Activated T-cell treated with anti-CD3 and anti-CD28 coated beads, Interleukin-2, amount 50 U/mL, for 4 hours (primary cell): ENCODE data around the gene SWAP70. TPM values are rescaled to one million over a fixed set of nuclear protein-coding genes. Genes with fewer than 3 reads are reported as not detected.
A peak's percentile ranks its signal among the peaks of the same experiment; 100 is the strongest.

Source experiments
- ATAC-seq, 2 donors: fragments of 200-7000 bp; cut with Tn5 transposase; one replicate each; pipeline ENCODE4 v1.10.0; 2021
- DNase-seq: peaks from one replicate; pipeline ENCODE4 v3.0.0-alpha.2; 2020
- H3K27me3 Mint-ChIP-seq: one replicate; pipeline ENCODE4 v1.8.0; 2021; ENCODE audit warnings: low read depth, mixed read lengths
- H3K36me3 Mint-ChIP-seq: one replicate; pipeline ENCODE4 v1.8.0; 2022; ENCODE audit warnings: mixed read lengths; ENCODE audit not compliant: insufficient read depth
- H3K4me1 Mint-ChIP-seq: one replicate; pipeline ENCODE4 v1.8.0; 2021; ENCODE audit warnings: low read depth, mixed read lengths
- H3K4me3 Mint-ChIP-seq: one replicate; pipeline ENCODE4 v1.8.0; 2021; ENCODE audit warnings: mild to moderate bottlenecking, moderate library complexity, mixed read lengths
- H3K9me3 Mint-ChIP-seq: one replicate; pipeline ENCODE4 v1.8.0; 2021; ENCODE audit warnings: mixed read lengths
- total RNA-seq, 3 donors: library from RNA; stranded (reverse); gene quantifications; one replicate each; pipeline ENCODE4 v1.2.1, GENCODE V29; 2021

The SWAP70 gene
- total RNA-seq, 3 donors from 2014 or later: 4.6 to 10.0 (median 6.8) TPM

- no peaks in the 10 kb centered on the region for H3K9me3 Mint-ChIP-seq
- H3K36me3 Mint-ChIP-seq: no peaks in the 10 kb centered on the region
- no peaks in the 10 kb centered on the region for H3K27me3 Mint-ChIP-seq
- no peak overlapping the region for H3K4me3 Mint-ChIP-seq
- peak; percentile 29 for DNase-seq
- H3K4me1 Mint-ChIP-seq: peaks cover 11% of the 10 kb centered on the region
- peak; percentile 93 to 97 for ATAC-seq
Measured at GRCh38 chr11:9748361-9748970, 84.6 kb downstream of the SWAP70 start.

GRCh38 chr11:9750551-9750950 is 86.7 kb downstream of the SWAP70 start:
- DNase-seq (no peak), ATAC-seq (no peak)
- Mint-ChIP-seq H3K36me3 (no peaks in the 10 kb centered on the region), H3K4me1 (peaks cover 11% of the 10 kb centered on the region), H3K27me3 (no peaks in the 10 kb centered on the region), H3K4me3 (no peak overlapping the region), H3K9me3 (no peaks in the 10 kb centered on the region)

GRCh38 chr11:9752091-9752490 is 88.2 kb downstream of the SWAP70 start:
- Mint-ChIP-seq H3K4me1 (peaks cover 23% of the 10 kb centered on the region), H3K36me3 (no peaks in the 10 kb centered on the region), H3K4me3 (no peak overlapping the region), H3K27me3 (no peaks in the 10 kb centered on the region), H3K9me3 (no peaks in the 10 kb centered on the region)
- no peak for DNase-seq
- no peak for ATAC-seq

- DNase-seq (no peak), ATAC-seq (no peak)
- Mint-ChIP-seq H3K27me3 (no peaks in the 10 kb centered on the region), H3K36me3 (no peaks in the 10 kb centered on the region), H3K4me1 (peaks cover 31% of the 10 kb centered on the region), H3K4me3 (no peak overlapping the region), H3K9me3 (no peaks in the 10 kb centered on the region)
Measured at GRCh38 chr11:9753021-9753420, 89.1 kb downstream of the SWAP70 start.

- Mint-ChIP-seq H3K9me3 (no peaks in the 10 kb centered on the region), H3K4me1 (peaks cover 28% of the 10 kb centered on the region), H3K27me3 (no peaks in the 10 kb centered on the region), H3K4me3 (no peak overlapping the region), H3K36me3 (no peaks in the 10 kb centered on the region)
- DNase-seq (no peak), ATAC-seq (no peak)
Measured at GRCh38 chr11:9754010-9754471, 90.2 kb downstream of the SWAP70 start.

GRCh38 chr11:9755561-9756185 is 91.8 kb downstream of the SWAP70 start:
- Mint-ChIP-seq H3K27me3 (no peaks in the 10 kb centered on the region), H3K9me3 (no peaks in the 10 kb centered on the region), H3K4me1 (peaks cover 42% of the 10 kb centered on the region), H3K4me3 (no peak overlapping the region), H3K36me3 (no peaks in the 10 kb centered on the region)
- DNase-seq (no peak), ATAC-seq (no peak)

- no peaks in the 10 kb centered on the region for H3K27me3 Mint-ChIP-seq
- ATAC-seq (no peak), DNase-seq (no peak)
- H3K36me3 Mint-ChIP-seq: no peaks in the 10 kb centered on the region
- H3K4me1 Mint-ChIP-seq: peaks cover 42% of the 10 kb centered on the region
- H3K9me3 Mint-ChIP-seq: no peaks in the 10 kb centered on the region
- H3K4me3 Mint-ChIP-seq: no peak overlapping the region
Measured at GRCh38 chr11:9756461-9756860, 92.6 kb downstream of the SWAP70 start.

GRCh38 chr11:9756878-9757277 is 93.0 kb downstream of the SWAP70 start:
- Mint-ChIP-seq H3K4me3 (no peak overlapping the region), H3K9me3 (no peaks in the 10 kb centered on the region), H3K36me3 (no peaks in the 10 kb centered on the region), H3K4me1 (peaks cover 45% of the 10 kb centered on the region), H3K27me3 (no peaks in the 10 kb centered on the region)
- DNase-seq: no peak
- no peak for ATAC-seq

- Mint-ChIP-seq H3K4me1 (peaks cover 47% of the 10 kb centered on the region), H3K27me3 (no peaks in the 10 kb centered on the region)
Measured at GRCh38 chr11:9757809-9758636, 94.1 kb downstream of the SWAP70 start.

GRCh38 chr11:9758637-9759518 is 95.0 kb downstream of the SWAP70 start:
- Mint-ChIP-seq H3K27me3 (no peaks in the 10 kb centered on the region), H3K4me3 (peak overlapping the region; percentile 85), H3K36me3 (no peaks in the 10 kb centered on the region), H3K9me3 (no peaks in the 10 kb centered on the region), H3K4me1 (peaks cover 44% of the 10 kb centered on the region)
- DNase-seq: peak; percentile 50
- ATAC-seq: peak; percentile 32 to 38

More at GRCh38 chr11:9757809-9758636, 94.1 kb downstream of the SWAP70 start:
- H3K4me3 Mint-ChIP-seq: peak overlapping the region; percentile 80
- no peaks in the 10 kb centered on the region for H3K36me3 Mint-ChIP-seq
- no peaks in the 10 kb centered on the region for H3K9me3 Mint-ChIP-seq
- ATAC-seq: peak; percentile 56 to 63
- DNase-seq: peak; percentile 93

GRCh38 chr11:9759519-9760192 is 95.8 kb downstream of the SWAP70 start:
- Mint-ChIP-seq H3K4me1 (peaks cover 47% of the 10 kb centered on the region), H3K36me3 (peaks cover 3% of the 10 kb centered on the region), H3K27me3 (no peaks in the 10 kb centered on the region), H3K4me3 (peak overlapping the region; percentile 85), H3K9me3 (no peaks in the 10 kb centered on the region)
- ATAC-seq (peak; percentile 88), DNase-seq (peak; percentile 91)

- Mint-ChIP-seq H3K4me1 (peaks cover 47% of the 10 kb centered on the region), H3K9me3 (no peaks in the 10 kb centered on the region)
- DNase-seq: no peak
Measured at GRCh38 chr11:9760193-9760575, 96.3 kb downstream of the SWAP70 start.

GRCh38 chr11:9761441-9761945 is 97.6 kb downstream of the SWAP70 start:
- H3K4me3 Mint-ChIP-seq: no peak overlapping the region
- H3K4me1 Mint-ChIP-seq: peaks cover 39% of the 10 kb centered on the region
- H3K27me3 Mint-ChIP-seq: no peaks in the 10 kb centered on the region
- no peaks in the 10 kb centered on the region for H3K9me3 Mint-ChIP-seq
- peaks cover 5% of the 10 kb centered on the region for H3K36me3 Mint-ChIP-seq
- ATAC-seq (no peak), DNase-seq (no peak)

More at GRCh38 chr11:9760193-9760575, 96.3 kb downstream of the SWAP70 start:
- no peak for ATAC-seq
- no peaks in the 10 kb centered on the region for H3K27me3 Mint-ChIP-seq
- H3K4me3 Mint-ChIP-seq: peak overlapping the region; percentile 24
- peaks cover 5% of the 10 kb centered on the region for H3K36me3 Mint-ChIP-seq
